OCI-LY7 (cell line): ENCODE results near the gene THRB.

Source experiments
- EZH2phosphoT487 ChIP-seq: fragments of 200-600 bp; sonication (generic); IDR thresholded peaks from 2 replicates; pipeline ENCODE4 v1.6.1; 2018; ENCODE audit warnings: low read depth, borderline replicate concordance, mild to moderate bottlenecking, mixed run types, antibody characterized with exemption, low read length, moderate library complexity, mixed read lengths
- TF ChIP-seq, protein P1 (sequence below): fragments of 200-600 bp; sonication (generic); conservative IDR thresholded peaks from 2 replicates; pipeline ENCODE4 v1.5.1; 2014; ENCODE audit warnings: mild to moderate bottlenecking, antibody characterized with exemption, low read length, moderate library complexity, mixed read lengths

DNA sequence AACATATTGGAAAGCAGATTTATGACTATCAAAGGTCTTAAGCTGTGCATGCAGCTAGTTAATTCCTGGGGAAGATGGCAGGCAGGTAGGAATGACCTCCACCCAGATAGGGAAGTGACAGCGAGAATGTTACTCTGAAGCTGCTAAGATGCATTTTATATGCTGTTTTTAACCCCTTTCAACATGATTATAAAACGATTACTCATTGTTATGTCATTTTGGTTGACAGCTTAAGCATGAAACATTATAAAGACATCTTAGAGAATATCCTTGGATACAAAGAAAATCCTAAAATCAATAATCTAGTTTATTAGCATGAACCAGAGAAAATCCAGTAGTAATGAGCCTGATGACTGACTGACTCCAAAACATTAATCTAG is 329.1 kb downstream of the THRB start:
- TF ChIP-seq, protein P1, sequence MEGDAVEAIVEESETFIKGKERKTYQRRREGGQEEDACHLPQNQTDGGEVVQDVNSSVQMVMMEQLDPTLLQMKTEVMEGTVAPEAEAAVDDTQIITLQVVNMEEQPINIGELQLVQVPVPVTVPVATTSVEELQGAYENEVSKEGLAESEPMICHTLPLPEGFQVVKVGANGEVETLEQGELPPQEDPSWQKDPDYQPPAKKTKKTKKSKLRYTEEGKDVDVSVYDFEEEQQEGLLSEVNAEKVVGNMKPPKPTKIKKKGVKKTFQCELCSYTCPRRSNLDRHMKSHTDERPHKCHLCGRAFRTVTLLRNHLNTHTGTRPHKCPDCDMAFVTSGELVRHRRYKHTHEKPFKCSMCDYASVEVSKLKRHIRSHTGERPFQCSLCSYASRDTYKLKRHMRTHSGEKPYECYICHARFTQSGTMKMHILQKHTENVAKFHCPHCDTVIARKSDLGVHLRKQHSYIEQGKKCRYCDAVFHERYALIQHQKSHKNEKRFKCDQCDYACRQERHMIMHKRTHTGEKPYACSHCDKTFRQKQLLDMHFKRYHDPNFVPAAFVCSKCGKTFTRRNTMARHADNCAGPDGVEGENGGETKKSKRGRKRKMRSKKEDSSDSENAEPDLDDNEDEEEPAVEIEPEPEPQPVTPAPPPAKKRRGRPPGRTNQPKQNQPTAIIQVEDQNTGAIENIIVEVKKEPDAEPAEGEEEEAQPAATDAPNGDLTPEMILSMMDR = no peak
- no peak for TF ChIP-seq EZH2phosphoT487
